Endodermal cell (in vitro differentiated cells): Measurements from ENCODE around the gene UNC13C. TPM values are rescaled to one million over a fixed set of nuclear protein-coding genes. Genes with fewer than 3 reads are reported as not detected.

ENCODE experiments used
- DNase-seq: peaks from one replicate; pipeline ENCODE4 v3.0.0-alpha.2; 2017
- H3K27ac ChIP-seq: 2 replicates; pipeline ENCODE4 v1.5.1; 2013; ENCODE audit warnings: mild to moderate bottlenecking, low read depth, low read length, moderate library complexity
- H3K27me3 ChIP-seq: 2 replicates; pipeline ENCODE4 v1.6.1; 2013; ENCODE audit warnings: mild to moderate bottlenecking, low read length, moderate library complexity; ENCODE audit not compliant: insufficient read depth, control insufficient read depth, poor library complexity, severe bottlenecking
- H3K36me3 ChIP-seq: 2 replicates; pipeline ENCODE4 v1.7.0; 2013; ENCODE audit warnings: mild to moderate bottlenecking, low read length, moderate library complexity; ENCODE audit not compliant: control insufficient read depth, insufficient read depth
- H3K4me1 ChIP-seq: one replicate; pipeline ENCODE4 v1.7.0; 2013; ENCODE audit warnings: low read length; ENCODE audit not compliant: control insufficient read depth, insufficient read depth
- H3K4me3 ChIP-seq: 2 replicates; pipeline ENCODE4 v1.5.1; 2013; ENCODE audit warnings: mild to moderate bottlenecking, low read length, moderate library complexity
- H3K9ac ChIP-seq: 2 replicates; pipeline ENCODE4 v1.6.1; 2013; ENCODE audit warnings: mild to moderate bottlenecking, low read length, moderate library complexity; ENCODE audit not compliant: poor library complexity, severe bottlenecking; ENCODE audit errors: extremely low read depth
- H3K9me3 ChIP-seq: 2 replicates; pipeline ENCODE4 v1.6.1; 2013; ENCODE audit warnings: mild to moderate bottlenecking, low read length, moderate library complexity; ENCODE audit not compliant: control insufficient read depth
- H3K27ac Mint-ChIP-seq: 2 replicates; pipeline ENCODE4 v1.8.0; 2020; ENCODE audit warnings: mixed read lengths
- H3K27me3 Mint-ChIP-seq: 2 replicates; pipeline ENCODE4 v1.8.0; 2021; ENCODE audit warnings: mild to moderate bottlenecking, mixed read lengths; ENCODE audit not compliant: insufficient read depth
- H3K36me3 Mint-ChIP-seq: 2 replicates; pipeline ENCODE4 v1.8.0; 2020; ENCODE audit warnings: low read depth, mixed read lengths
- H3K4me1 Mint-ChIP-seq: 2 replicates; pipeline ENCODE4 v1.8.0; 2020; ENCODE audit warnings: mixed read lengths
- H3K4me3 Mint-ChIP-seq: 2 replicates; pipeline ENCODE4 v1.8.0; 2020; ENCODE audit warnings: mild to moderate bottlenecking, moderate library complexity, mixed read lengths
- H3K9me3 Mint-ChIP-seq: 2 replicates; pipeline ENCODE4 v1.8.0; 2020; ENCODE audit warnings: mild to moderate bottlenecking, mixed read lengths
- WGBS, 2 experiments: methylation state at CpG; one replicate each; pipeline versions ENCODE4 v1.1.5 to v1.1.7; 2013; ENCODE audit warnings: missing lambda C conversion rate in 2 of 2, mixed read lengths in 1 of 2; ENCODE audit not compliant: insufficient coverage in 1 of 2, insufficient read length in 1 of 2; 5-methylcytosine and 5-hydroxymethylcytosine counted together
- total RNA-seq, 2 donors: library from RNA; stranded (reverse); fragmentation: NEBNext Ultra II Directional in 1 of 2; extraction: Animal tissue kit (Norgen Biotek cat#: 25700) in 1 of 2; gene quantifications; 2 replicates in 1 of 2; 3 replicates in 1 of 2; pipeline ENCODE4 v1.2.1, GENCODE V29; 2021
- TF ChIP-seq, protein P1 (sequence below): fragments of 200-600 bp; sonication (generic); conservative IDR thresholded peaks from 2 replicates; pipeline ENCODE4 v1.5.0; 2021; ENCODE audit warnings: antibody characterized with exemption, mild to moderate bottlenecking

The UNC13C gene
- total RNA-seq, 2 donors from 2014 or later = 7.2 to 19.9 TPM

- Histone ChIP-seq H3K9me3 (no peaks in the 10 kb centered on the region), H3K4me3 (no peak overlapping the region), H3K27me3 (no peaks in the 10 kb centered on the region), H3K36me3 (no peaks in the 10 kb centered on the region), H3K4me1 (no peaks in the 10 kb centered on the region), H3K9ac (no peak overlapping the region), H3K27ac (no peak overlapping the region)
- no peak for DNase-seq
- no peaks in the 10 kb centered on the region for H3K27me3 Mint-ChIP-seq
- no peaks in the 10 kb centered on the region for H3K36me3 Mint-ChIP-seq
- H3K27ac Mint-ChIP-seq = no peak overlapping the region
- peaks cover 8% of the 10 kb centered on the region for H3K4me1 Mint-ChIP-seq
- no peaks in the 10 kb centered on the region for H3K9me3 Mint-ChIP-seq
- H3K4me3 Mint-ChIP-seq = no peak overlapping the region
- TF ChIP-seq, protein P1, sequence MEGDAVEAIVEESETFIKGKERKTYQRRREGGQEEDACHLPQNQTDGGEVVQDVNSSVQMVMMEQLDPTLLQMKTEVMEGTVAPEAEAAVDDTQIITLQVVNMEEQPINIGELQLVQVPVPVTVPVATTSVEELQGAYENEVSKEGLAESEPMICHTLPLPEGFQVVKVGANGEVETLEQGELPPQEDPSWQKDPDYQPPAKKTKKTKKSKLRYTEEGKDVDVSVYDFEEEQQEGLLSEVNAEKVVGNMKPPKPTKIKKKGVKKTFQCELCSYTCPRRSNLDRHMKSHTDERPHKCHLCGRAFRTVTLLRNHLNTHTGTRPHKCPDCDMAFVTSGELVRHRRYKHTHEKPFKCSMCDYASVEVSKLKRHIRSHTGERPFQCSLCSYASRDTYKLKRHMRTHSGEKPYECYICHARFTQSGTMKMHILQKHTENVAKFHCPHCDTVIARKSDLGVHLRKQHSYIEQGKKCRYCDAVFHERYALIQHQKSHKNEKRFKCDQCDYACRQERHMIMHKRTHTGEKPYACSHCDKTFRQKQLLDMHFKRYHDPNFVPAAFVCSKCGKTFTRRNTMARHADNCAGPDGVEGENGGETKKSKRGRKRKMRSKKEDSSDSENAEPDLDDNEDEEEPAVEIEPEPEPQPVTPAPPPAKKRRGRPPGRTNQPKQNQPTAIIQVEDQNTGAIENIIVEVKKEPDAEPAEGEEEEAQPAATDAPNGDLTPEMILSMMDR = no peak
Observed at GRCh38 chr15:54312528-54312927, 334.3 kb downstream of the UNC13C start.

GRCh38 chr15:54321426-54321825 lies 343.2 kb downstream of the UNC13C start:
- WGBS, 2 experiments = 91 to 100% methylated on average over 4 to 6 of the region's 6 CpGs
- Mint-ChIP-seq H3K4me3 (no peak overlapping the region), H3K36me3 (no peaks in the 10 kb centered on the region), H3K4me1 (peaks cover 14% of the 10 kb centered on the region), H3K9me3 (no peaks in the 10 kb centered on the region), H3K27me3 (no peaks in the 10 kb centered on the region), H3K27ac (no peak overlapping the region)
- Histone ChIP-seq H3K27me3 (no peaks in the 10 kb centered on the region), H3K9me3 (no peaks in the 10 kb centered on the region), H3K9ac (no peak overlapping the region), H3K4me3 (no peak overlapping the region), H3K36me3 (no peaks in the 10 kb centered on the region), H3K27ac (no peak overlapping the region), H3K4me1 (no peaks in the 10 kb centered on the region)
- DNase-seq = no peak
- TF ChIP-seq, protein P1 = no peak

- TF ChIP-seq, protein P1 = no peak
- no peaks in the 10 kb centered on the region for H3K27me3 ChIP-seq
- no peaks in the 10 kb centered on the region for H3K36me3 ChIP-seq
- H3K4me3 ChIP-seq = no peak overlapping the region
- H3K4me1 ChIP-seq = no peaks in the 10 kb centered on the region
- H3K4me3 Mint-ChIP-seq = no peak overlapping the region
- no peak for DNase-seq
- H3K27ac ChIP-seq = no peak overlapping the region
- H3K27me3 Mint-ChIP-seq = no peaks in the 10 kb centered on the region
- WGBS, 2 experiments = 81 to 100% methylated on average over 1 of the region's 1 CpG
- no peaks in the 10 kb centered on the region for H3K9me3 Mint-ChIP-seq
- H3K9me3 ChIP-seq = no peaks in the 10 kb centered on the region
- peaks cover 16% of the 10 kb centered on the region for H3K4me1 Mint-ChIP-seq
- H3K9ac ChIP-seq = no peak overlapping the region
- H3K27ac Mint-ChIP-seq = no peak overlapping the region
- H3K36me3 Mint-ChIP-seq = no peaks in the 10 kb centered on the region
Observed at GRCh38 chr15:54322341-54322740, 344.1 kb downstream of the UNC13C start.
